B cell (primary cell): Measurements from ENCODE around the gene GIMD1. TPM values are rescaled to one million over a fixed set of nuclear protein-coding genes. Genes with fewer than 3 reads are reported as not detected.

Experiments used
- polyA plus RNA-seq: library from polyadenylated mRNA; depleted of rRNA; stranded (reverse); fragments of >200 nt; gene quantifications from 2 replicates; pipeline ENCODE4 v1.2.3, GENCODE V29; 2012
- total RNA-seq, 2 donors: library from RNA; stranded (reverse); fragments of 120-200 nt in 1 of 2; gene quantifications; 1 replicate in 1 of 2; 2 replicates in 1 of 2; pipeline versions ENCODE4 v1.2.3 to v1.2.4, GENCODE V29; 2013 to 2022

Gene GIMD1
- total and polyA plus RNA-seq, 2 donors (not counting 1 experiment from before 2014, with no cell fraction given): not detected

Other genes with a start within 250 kb of the GIMD1 start
- 86.1 and 87.6 TPM in 2 replicates for gene TBCK, start 52.6 kb downstream of the GIMD1 start, total RNA-seq
- 17.5 and 18.2 TPM in 2 replicates for gene TBCK, start 52.6 kb downstream of the GIMD1 start, polyA plus RNA-seq
- 42.0 and 49.7 TPM in 2 replicates for gene AIMP1, start 52.2 kb downstream of the GIMD1 start, total RNA-seq
- gene AIMP1, start 52.2 kb downstream of the GIMD1 start, polyA plus RNA-seq: 12.0 and 16.6 TPM in 2 replicates